ENCODE measurements around the gene ARFGAP3. TPM values are rescaled to one million over a fixed set of nuclear protein-coding genes. Genes with fewer than 3 reads are reported as not detected.

Gene ARFGAP3
- total and polyA plus RNA-seq, 7 donors, result 23.4 to 45.3 (median 35.7) TPM

GRCh38 chr22:42877597-42878340, 20.7 kb upstream of the ARFGAP3 start:
- WGBS, 2 donors, result 88 to 90% methylated on average over 12 of the region's 12 CpGs
- H3K36me3 ChIP-seq, result peaks cover 47 to 100% (median 82%) of the 10 kb centered on the region in 4 donors
- H3K9me3 ChIP-seq, result no peaks in the 10 kb centered on the region
- no peak overlapping the region for H3K4me3 ChIP-seq
- intact Hi-C loops (cut with DNase I), result no loop called here
- no peak overlapping the region for H3K27ac ChIP-seq
- H3K4me1 ChIP-seq, result no peaks in the 10 kb centered on the region
- DNase-seq, result no peak
- TF ChIP-seq POLR2A (IDR thresholded peaks at IDR 0.05) (no peak), POLR2AphosphoS5 (IDR thresholded peaks at IDR 0.05) (no peak), CTCF (IDR thresholded peaks at IDR 0.05) (no peak), EP300 (IDR thresholded peaks at IDR 0.05) (no peak)
- H3K27me3 ChIP-seq, result no peaks in the 10 kb centered on the region

GRCh38 chr22:42877158-42877557, 20.1 kb upstream of the ARFGAP3 start:
- Histone ChIP-seq H3K27me3 (no peaks in the 10 kb centered on the region), H3K36me3 (peaks cover 47 to 100% (median 79%) of the 10 kb centered on the region in 4 donors), H3K9me3 (no peaks in the 10 kb centered on the region), H3K4me1 (no peaks in the 10 kb centered on the region), H3K27ac (no peak overlapping the region), H3K4me3 (no peak overlapping the region)
- WGBS, 2 donors, result 87% methylated on average over 8 of the region's 8 CpGs
- intact Hi-C loops (cut with DNase I), result no loop called here
- TF ChIP-seq POLR2A (IDR thresholded peaks at IDR 0.05) (no peak), POLR2AphosphoS5 (IDR thresholded peaks at IDR 0.05) (no peak), EP300 (IDR thresholded peaks at IDR 0.05) (no peak), CTCF (IDR thresholded peaks at IDR 0.05) (no peak)
- no peak for DNase-seq

GRCh38 chr22:42876041-42876440, 19.0 kb upstream of the ARFGAP3 start:
- TF ChIP-seq EP300 (IDR thresholded peaks at IDR 0.05) (no peak), CTCF (IDR thresholded peaks at IDR 0.05) (no peak), POLR2A (IDR thresholded peaks at IDR 0.05) (no peak), POLR2AphosphoS5 (IDR thresholded peaks at IDR 0.05) (no peak)
- no peaks in the 10 kb centered on the region for H3K9me3 ChIP-seq
- H3K4me1 ChIP-seq, result no peaks in the 10 kb centered on the region
- DNase-seq, result no peak
- no peak overlapping the region for H3K4me3 ChIP-seq
- H3K27ac ChIP-seq, result no peak overlapping the region
- H3K36me3 ChIP-seq, result peaks cover 41 to 100% (median 73%) of the 10 kb centered on the region in 4 donors
- WGBS, 2 donors, result 92 to 96% methylated on average over 17 of the region's 17 CpGs
- H3K27me3 ChIP-seq, result no peaks in the 10 kb centered on the region
- intact Hi-C loops (cut with DNase I), result no loop called here

GRCh38 chr22:42874010-42874409, 16.9 kb upstream of the ARFGAP3 start:
- H3K4me1 ChIP-seq, result peaks cover 0 to 11% (median 9%) of the 10 kb centered on the region in 4 donors
- no peak overlapping the region for H3K27ac ChIP-seq
- H3K27me3 ChIP-seq, result no peaks in the 10 kb centered on the region
- no peak overlapping the region for H3K4me3 ChIP-seq
- intact Hi-C loops (cut with DNase I), result no loop called here
- WGBS, 2 donors, result 94 to 95% methylated on average over 7 of the region's 7 CpGs
- TF ChIP-seq EP300 (IDR thresholded peaks at IDR 0.05), result no peak
- no peak for TF ChIP-seq CTCF (IDR thresholded peaks at IDR 0.05)
- TF ChIP-seq POLR2A (IDR thresholded peaks at IDR 0.05), result no peak
- TF ChIP-seq POLR2AphosphoS5 (IDR thresholded peaks at IDR 0.05), result no peak
- H3K9me3 ChIP-seq, result no peaks in the 10 kb centered on the region
- DNase-seq, result no peak
- H3K36me3 ChIP-seq, result peaks cover 32 to 92% (median 60%) of the 10 kb centered on the region in 4 donors

Data from sigmoid colon (tissue), 7 donors.